ENCODE results near the gene KRT40.

GRCh38 chr17:40967582-40967981, 16.5 kb downstream of the KRT40 start:
- TF ChIP-seq, protein P1, sequence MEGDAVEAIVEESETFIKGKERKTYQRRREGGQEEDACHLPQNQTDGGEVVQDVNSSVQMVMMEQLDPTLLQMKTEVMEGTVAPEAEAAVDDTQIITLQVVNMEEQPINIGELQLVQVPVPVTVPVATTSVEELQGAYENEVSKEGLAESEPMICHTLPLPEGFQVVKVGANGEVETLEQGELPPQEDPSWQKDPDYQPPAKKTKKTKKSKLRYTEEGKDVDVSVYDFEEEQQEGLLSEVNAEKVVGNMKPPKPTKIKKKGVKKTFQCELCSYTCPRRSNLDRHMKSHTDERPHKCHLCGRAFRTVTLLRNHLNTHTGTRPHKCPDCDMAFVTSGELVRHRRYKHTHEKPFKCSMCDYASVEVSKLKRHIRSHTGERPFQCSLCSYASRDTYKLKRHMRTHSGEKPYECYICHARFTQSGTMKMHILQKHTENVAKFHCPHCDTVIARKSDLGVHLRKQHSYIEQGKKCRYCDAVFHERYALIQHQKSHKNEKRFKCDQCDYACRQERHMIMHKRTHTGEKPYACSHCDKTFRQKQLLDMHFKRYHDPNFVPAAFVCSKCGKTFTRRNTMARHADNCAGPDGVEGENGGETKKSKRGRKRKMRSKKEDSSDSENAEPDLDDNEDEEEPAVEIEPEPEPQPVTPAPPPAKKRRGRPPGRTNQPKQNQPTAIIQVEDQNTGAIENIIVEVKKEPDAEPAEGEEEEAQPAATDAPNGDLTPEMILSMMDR (IDR thresholded peaks at IDR 0.05; ENCODE audit: low read depth, low read length) = no peak
- TF ChIP-seq EZH2phosphoT487 (IDR thresholded peaks at IDR 0.05; ENCODE audit: low read depth) = no peak
